ENCODE data around the gene ATL2.

DNA sequence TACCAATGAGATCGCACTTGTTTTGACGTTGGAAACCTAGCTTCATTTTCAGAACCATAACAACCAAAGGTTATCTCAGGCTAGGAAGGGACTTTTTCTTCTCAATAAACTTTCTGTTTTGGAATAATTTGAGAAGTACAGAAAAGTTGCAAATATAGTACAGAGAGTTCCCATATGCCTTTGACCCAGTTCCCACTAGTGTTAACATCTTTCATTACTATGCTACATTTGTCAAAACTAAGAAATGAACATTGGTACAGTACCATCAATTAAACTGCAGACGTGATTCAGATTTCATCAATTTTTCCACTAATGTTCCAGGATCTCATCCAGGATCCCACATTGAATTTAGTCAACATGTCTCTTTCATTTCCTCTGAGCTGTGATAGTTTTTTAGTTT lies 111.6 kb downstream of the ATL2 start:
- TF ChIP-seq ZNF274 (IDR thresholded peaks at IDR 0.05; ENCODE audit: low read depth, low read length), result no peak
- no peak for TF ChIP-seq SUZ12 (IDR thresholded peaks at IDR 0.05; ENCODE audit: extremely low read depth, insufficient read depth, insufficient read length)

All from NT2/D1 (cell line).